Measurements from ENCODE around the gene IL12RB1.
"Not testable (repeated sequence)": the region's sequence is repeated elsewhere in the genome, so short reads cannot be mapped to it uniquely, and the experiment has no call there.

Gene IL12RB1

GRCh38 chr19:18119013-18119716 is 32.4 kb upstream of the IL12RB1 start:
- peak overlapping the region; percentile 71 for H3K27ac Mint-ChIP-seq
- H3K36me3 Mint-ChIP-seq = peaks cover 16% of the 10 kb centered on the region

GRCh38 chr19:18118420-18119012 is 31.8 kb upstream of the IL12RB1 start:
- no peak for DNase-seq (ENCODE audit: low spot score in 2 of 2)
- Mint-ChIP-seq H3K27me3 (no peaks in the 10 kb centered on the region), H3K4me3 (peak overlapping the region; percentile 88), H3K4me1 (peaks cover 36% of the 10 kb centered on the region), H3K9me3 (no peaks in the 10 kb centered on the region), H3K36me3 (peaks cover 19% of the 10 kb centered on the region), H3K27ac (peak overlapping the region; percentile 71)
- no peak for ATAC-seq (ENCODE audit: low read depth)

More at GRCh38 chr19:18119013-18119716, 32.4 kb upstream of the IL12RB1 start:
- Mint-ChIP-seq H3K4me3 (peak overlapping the region; percentile 88), H3K4me1 (peaks cover 33% of the 10 kb centered on the region), H3K27me3 (no peaks in the 10 kb centered on the region), H3K9me3 (no peaks in the 10 kb centered on the region)
- peak; percentile 40 for ATAC-seq (ENCODE audit: low read depth)
- peak in 1 of 2 donors; percentile 32 for DNase-seq (ENCODE audit: low spot score in 2 of 2)

- Mint-ChIP-seq H3K4me1 (peaks cover 37% of the 10 kb centered on the region), H3K36me3 (peaks cover 20% of the 10 kb centered on the region), H3K4me3 (peak overlapping the region; percentile 88), H3K27me3 (no peaks in the 10 kb centered on the region), H3K27ac (peak overlapping the region; percentile 80), H3K9me3 (no peaks in the 10 kb centered on the region)
- DNase-seq (ENCODE audit: low spot score in 2 of 2) (peak; percentile 96 to 97), ATAC-seq (ENCODE audit: low read depth) (peak; percentile 90)
Observed at GRCh38 chr19:18117692-18118378, 31.1 kb upstream of the IL12RB1 start.

GRCh38 chr19:18117364-18117691 is 30.6 kb upstream of the IL12RB1 start:
- Mint-ChIP-seq H3K4me1 (peaks cover 41% of the 10 kb centered on the region), H3K27me3 (no peaks in the 10 kb centered on the region), H3K27ac (peak overlapping the region; percentile 80), H3K4me3 (peak overlapping the region; percentile 59), H3K9me3 (no peaks in the 10 kb centered on the region), H3K36me3 (peaks cover 18% of the 10 kb centered on the region)
- no peak for DNase-seq (ENCODE audit: low spot score in 2 of 2)
- no peak for ATAC-seq (ENCODE audit: low read depth)

GRCh38 chr19:18114483-18114882 is 27.7 kb upstream of the IL12RB1 start:
- DNase-seq (ENCODE audit: low spot score in 2 of 2) (no peak), ATAC-seq (ENCODE audit: low read depth) (no peak)
- Mint-ChIP-seq H3K27ac (no peak overlapping the region), H3K36me3 (peaks cover 17% of the 10 kb centered on the region), H3K27me3 (no peaks in the 10 kb centered on the region), H3K9me3 (no peaks in the 10 kb centered on the region), H3K4me3 (no peak overlapping the region), H3K4me1 (peaks cover 36% of the 10 kb centered on the region)

- peaks cover 18% of the 10 kb centered on the region for H3K36me3 Mint-ChIP-seq
Observed at GRCh38 chr19:18113827-18114226, 27.1 kb upstream of the IL12RB1 start.

GRCh38 chr19:18112989-18113478 is 26.3 kb upstream of the IL12RB1 start:
- DNase-seq (ENCODE audit: low spot score in 2 of 2) (peak; percentile 67 to 74), ATAC-seq (ENCODE audit: low read depth) (peak; percentile 31)
- no peaks in the 10 kb centered on the region for H3K9me3 Mint-ChIP-seq
- H3K27me3 Mint-ChIP-seq = no peaks in the 10 kb centered on the region
- H3K4me1 Mint-ChIP-seq = peaks cover 38% of the 10 kb centered on the region
- no peak overlapping the region for H3K4me3 Mint-ChIP-seq
- H3K36me3 Mint-ChIP-seq = peaks cover 18% of the 10 kb centered on the region
- no peak overlapping the region for H3K27ac Mint-ChIP-seq

More at GRCh38 chr19:18113827-18114226, 27.1 kb upstream of the IL12RB1 start:
- Mint-ChIP-seq H3K9me3 (no peaks in the 10 kb centered on the region), H3K4me3 (no peak overlapping the region), H3K27me3 (no peaks in the 10 kb centered on the region), H3K27ac (no peak overlapping the region), H3K4me1 (peaks cover 35% of the 10 kb centered on the region)
- ATAC-seq (ENCODE audit: low read depth) (no peak), DNase-seq (ENCODE audit: low spot score in 2 of 2) (no peak)

GRCh38 chr19:18110609-18111232 is 24.0 kb upstream of the IL12RB1 start:
- Mint-ChIP-seq H3K27ac (no peak overlapping the region), H3K9me3 (no peaks in the 10 kb centered on the region), H3K4me3 (peak overlapping the region; percentile 61), H3K27me3 (no peaks in the 10 kb centered on the region), H3K36me3 (peaks cover 18% of the 10 kb centered on the region), H3K4me1 (peaks cover 40% of the 10 kb centered on the region)
- ATAC-seq (ENCODE audit: low read depth) (no peak), DNase-seq (ENCODE audit: low spot score in 2 of 2) (no peak)

- Mint-ChIP-seq H3K4me3 (peak overlapping the region; percentile 74), H3K4me1 (peaks cover 36% of the 10 kb centered on the region), H3K9me3 (no peaks in the 10 kb centered on the region), H3K27ac (peak overlapping the region; percentile 39), H3K27me3 (no peaks in the 10 kb centered on the region), H3K36me3 (peaks cover 14% of the 10 kb centered on the region)
- ATAC-seq (ENCODE audit: low read depth) (peak; percentile 50), DNase-seq (ENCODE audit: low spot score in 2 of 2) (peak in 1 of 2 donors; percentile 61)
Observed at GRCh38 chr19:18109733-18110608, 23.2 kb upstream of the IL12RB1 start.

GRCh38 chr19:18109341-18109732 is 22.6 kb upstream of the IL12RB1 start:
- H3K27me3 Mint-ChIP-seq = no peaks in the 10 kb centered on the region
- peaks cover 10% of the 10 kb centered on the region for H3K36me3 Mint-ChIP-seq
- peak overlapping the region; percentile 74 for H3K4me3 Mint-ChIP-seq
- peaks cover 33% of the 10 kb centered on the region for H3K4me1 Mint-ChIP-seq
- H3K9me3 Mint-ChIP-seq = no peaks in the 10 kb centered on the region
- H3K27ac Mint-ChIP-seq = peak overlapping the region; percentile 39
- no peak for ATAC-seq (ENCODE audit: low read depth)
- no peak for DNase-seq (ENCODE audit: low spot score in 2 of 2)

- peaks cover 8% of the 10 kb centered on the region for H3K36me3 Mint-ChIP-seq
- H3K4me3 Mint-ChIP-seq = peak overlapping the region; percentile 74
- no peak for ATAC-seq (ENCODE audit: low read depth)
- H3K27me3 Mint-ChIP-seq = no peaks in the 10 kb centered on the region
- DNase-seq (ENCODE audit: low spot score in 2 of 2) = no peak
- H3K4me1 Mint-ChIP-seq = peaks cover 33% of the 10 kb centered on the region
- H3K9me3 Mint-ChIP-seq = no peaks in the 10 kb centered on the region
- peak overlapping the region; percentile 39 for H3K27ac Mint-ChIP-seq
Observed at GRCh38 chr19:18108897-18109296, 22.2 kb upstream of the IL12RB1 start.

- peak overlapping the region; percentile 39 for H3K27ac Mint-ChIP-seq
- H3K4me3 Mint-ChIP-seq = peak overlapping the region; percentile 49
Observed at GRCh38 chr19:18107235-18107634, 20.5 kb upstream of the IL12RB1 start.

GRCh38 chr19:18105259-18105658 is 18.5 kb upstream of the IL12RB1 start:
- ATAC-seq (ENCODE audit: low read depth); H3K27me3 Mint-ChIP-seq; DNase-seq (ENCODE audit: low spot score in 2 of 2); H3K27ac Mint-ChIP-seq; H3K4me3 Mint-ChIP-seq; H3K9me3 Mint-ChIP-seq; H3K36me3 Mint-ChIP-seq: not testable (repeated sequence)
- H3K4me1 Mint-ChIP-seq = peaks cover 37% of the 10 kb centered on the region

More at GRCh38 chr19:18107235-18107634, 20.5 kb upstream of the IL12RB1 start:
- peaks cover 32% of the 10 kb centered on the region for H3K4me1 Mint-ChIP-seq
- DNase-seq (ENCODE audit: low spot score in 2 of 2) (no peak), ATAC-seq (ENCODE audit: low read depth) (no peak)
- H3K9me3 Mint-ChIP-seq = no peaks in the 10 kb centered on the region
- H3K27me3 Mint-ChIP-seq = no peaks in the 10 kb centered on the region
- peaks cover 5% of the 10 kb centered on the region for H3K36me3 Mint-ChIP-seq
